Endodermal cell (in vitro differentiated cells): Measurements from ENCODE around the gene KIAA0513. TPM values are rescaled to one million over a fixed set of nuclear protein-coding genes. Genes with fewer than 3 reads are reported as not detected.

Experiments used
- DNase-seq: peaks from one replicate; pipeline ENCODE4 v3.0.0-alpha.2; 2017
- H3K27ac ChIP-seq: 2 replicates; pipeline ENCODE4 v1.5.1; 2013; ENCODE audit warnings: mild to moderate bottlenecking, low read depth, low read length, moderate library complexity
- H3K27me3 ChIP-seq: 2 replicates; pipeline ENCODE4 v1.6.1; 2013; ENCODE audit warnings: mild to moderate bottlenecking, low read length, moderate library complexity; ENCODE audit not compliant: insufficient read depth, control insufficient read depth, poor library complexity, severe bottlenecking
- H3K36me3 ChIP-seq: 2 replicates; pipeline ENCODE4 v1.7.0; 2013; ENCODE audit warnings: mild to moderate bottlenecking, low read length, moderate library complexity; ENCODE audit not compliant: control insufficient read depth, insufficient read depth
- H3K4me1 ChIP-seq: one replicate; pipeline ENCODE4 v1.7.0; 2013; ENCODE audit warnings: low read length; ENCODE audit not compliant: control insufficient read depth, insufficient read depth
- H3K4me3 ChIP-seq: 2 replicates; pipeline ENCODE4 v1.5.1; 2013; ENCODE audit warnings: mild to moderate bottlenecking, low read length, moderate library complexity
- H3K9ac ChIP-seq: 2 replicates; pipeline ENCODE4 v1.6.1; 2013; ENCODE audit warnings: mild to moderate bottlenecking, low read length, moderate library complexity; ENCODE audit not compliant: poor library complexity, severe bottlenecking; ENCODE audit errors: extremely low read depth
- H3K9me3 ChIP-seq: 2 replicates; pipeline ENCODE4 v1.6.1; 2013; ENCODE audit warnings: mild to moderate bottlenecking, low read length, moderate library complexity; ENCODE audit not compliant: control insufficient read depth
- H3K27ac Mint-ChIP-seq: 2 replicates; pipeline ENCODE4 v1.8.0; 2020; ENCODE audit warnings: mixed read lengths
- H3K27me3 Mint-ChIP-seq: 2 replicates; pipeline ENCODE4 v1.8.0; 2021; ENCODE audit warnings: mild to moderate bottlenecking, mixed read lengths; ENCODE audit not compliant: insufficient read depth
- H3K36me3 Mint-ChIP-seq: 2 replicates; pipeline ENCODE4 v1.8.0; 2020; ENCODE audit warnings: low read depth, mixed read lengths
- H3K4me1 Mint-ChIP-seq: 2 replicates; pipeline ENCODE4 v1.8.0; 2020; ENCODE audit warnings: mixed read lengths
- H3K4me3 Mint-ChIP-seq: 2 replicates; pipeline ENCODE4 v1.8.0; 2020; ENCODE audit warnings: mild to moderate bottlenecking, moderate library complexity, mixed read lengths
- H3K9me3 Mint-ChIP-seq: 2 replicates; pipeline ENCODE4 v1.8.0; 2020; ENCODE audit warnings: mild to moderate bottlenecking, mixed read lengths
- CTCF ChIP-seq: fragments of 200-600 bp; sonication (generic); conservative IDR thresholded peaks from 2 replicates; pipeline ENCODE4 v1.5.0; 2021; ENCODE audit warnings: antibody characterized with exemption, mild to moderate bottlenecking
- WGBS, 2 experiments: methylation state at CpG; one replicate each; pipeline versions ENCODE4 v1.1.5 to v1.1.7; 2013; ENCODE audit warnings: missing lambda C conversion rate in 2 of 2, mixed read lengths in 1 of 2; ENCODE audit not compliant: insufficient coverage in 1 of 2, insufficient read length in 1 of 2; 5-methylcytosine and 5-hydroxymethylcytosine counted together
- total RNA-seq, 2 donors: library from RNA; stranded (reverse); fragmentation: NEBNext Ultra II Directional in 1 of 2; extraction: Animal tissue kit (Norgen Biotek cat#: 25700) in 1 of 2; gene quantifications; 2 replicates in 1 of 2; 3 replicates in 1 of 2; pipeline ENCODE4 v1.2.1, GENCODE V29; 2021

KIAA0513 gene
- total RNA-seq, 2 donors from 2014 or later = 9.2 to 16.0 TPM

- WGBS, 2 experiments = 94 to 98% methylated on average over 9 to 15 of the region's 15 CpGs
- peak overlapping the region; percentile 39 for H3K27ac Mint-ChIP-seq
- Histone ChIP-seq H3K9me3 (no peaks in the 10 kb centered on the region), H3K27ac (no peak overlapping the region), H3K36me3 (peaks cover 78% of the 10 kb centered on the region), H3K4me3 (no peak overlapping the region), H3K27me3 (no peaks in the 10 kb centered on the region), H3K9ac (no peak overlapping the region), H3K4me1 (peaks cover 5% of the 10 kb centered on the region)
- TF ChIP-seq CTCF = no peak
- H3K36me3 Mint-ChIP-seq = peaks cover 71% of the 10 kb centered on the region
- no peak for DNase-seq
- no peaks in the 10 kb centered on the region for H3K9me3 Mint-ChIP-seq
- H3K4me1 Mint-ChIP-seq = peaks cover 11% of the 10 kb centered on the region
- no peaks in the 10 kb centered on the region for H3K27me3 Mint-ChIP-seq
- no peak overlapping the region for H3K4me3 Mint-ChIP-seq
Measured at GRCh38 chr16:84985079-84986065, 42.2 kb upstream of the KIAA0513 start.

- H3K36me3 ChIP-seq = peaks cover 78% of the 10 kb centered on the region
- no peaks in the 10 kb centered on the region for H3K27me3 ChIP-seq
- Mint-ChIP-seq H3K36me3 (peaks cover 71% of the 10 kb centered on the region), H3K4me3 (no peak overlapping the region), H3K9me3 (no peaks in the 10 kb centered on the region), H3K27me3 (no peaks in the 10 kb centered on the region), H3K4me1 (peaks cover 11% of the 10 kb centered on the region), H3K27ac (peak overlapping the region; percentile 8)
- 93 to 97% methylated on average over 18 to 22 of the region's 22 CpGs for WGBS, 2 experiments
- H3K9me3 ChIP-seq = no peaks in the 10 kb centered on the region
- DNase-seq = no peak
- H3K27ac ChIP-seq = no peak overlapping the region
- peaks cover 5% of the 10 kb centered on the region for H3K4me1 ChIP-seq
- no peak for TF ChIP-seq CTCF
- H3K4me3 ChIP-seq = no peak overlapping the region
- H3K9ac ChIP-seq = no peak overlapping the region
Measured at GRCh38 chr16:84986102-84986501, 41.5 kb upstream of the KIAA0513 start.

GRCh38 chr16:84986879-84987278, 40.7 kb upstream of the KIAA0513 start:
- no peak for TF ChIP-seq CTCF
- no peak overlapping the region for H3K4me3 Mint-ChIP-seq
- DNase-seq = no peak
- H3K36me3 Mint-ChIP-seq = peaks cover 66% of the 10 kb centered on the region
- WGBS, 2 experiments = 90% methylated on average over 1 of the region's 1 CpG; no CpG with 5 or more reads in 1 of the 2 experiments
- no peaks in the 10 kb centered on the region for H3K9me3 ChIP-seq
- no peaks in the 10 kb centered on the region for H3K27me3 Mint-ChIP-seq
- H3K27ac ChIP-seq = no peak overlapping the region
- H3K27ac Mint-ChIP-seq = no peak overlapping the region
- peaks cover 11% of the 10 kb centered on the region for H3K4me1 Mint-ChIP-seq
- no peaks in the 10 kb centered on the region for H3K27me3 ChIP-seq
- H3K9me3 Mint-ChIP-seq = no peaks in the 10 kb centered on the region
- H3K9ac ChIP-seq = no peak overlapping the region
- no peak overlapping the region for H3K4me3 ChIP-seq
- H3K36me3 ChIP-seq = peaks cover 74% of the 10 kb centered on the region
- H3K4me1 ChIP-seq = peaks cover 5% of the 10 kb centered on the region
